Testis (tissue), 2 donors: Measurements from ENCODE around the gene NRXN3.

ENCODE experiments used
- POLR2A ChIP-seq: fragments of 450-650 bp; IDR thresholded peaks from one replicate; pipeline ENCODE4 v1.6.1; 2017; ENCODE audit warnings: antibody characterized with exemption, mild to moderate bottlenecking, moderate library complexity
- TF ChIP-seq, protein P1 (sequence below), 3 experiments: fragments of 450-650 bp in 2 of 3; fragments of 200-600 bp in 1 of 3; sonication (generic) in 1 of 3; IDR thresholded peaks; one replicate each; pipeline ENCODE4 v1.5.1; 2016 to 2019; ENCODE audit warnings: antibody characterized with exemption in 3 of 3, mild to moderate bottlenecking in 2 of 3, moderate library complexity in 1 of 3

DNA sequence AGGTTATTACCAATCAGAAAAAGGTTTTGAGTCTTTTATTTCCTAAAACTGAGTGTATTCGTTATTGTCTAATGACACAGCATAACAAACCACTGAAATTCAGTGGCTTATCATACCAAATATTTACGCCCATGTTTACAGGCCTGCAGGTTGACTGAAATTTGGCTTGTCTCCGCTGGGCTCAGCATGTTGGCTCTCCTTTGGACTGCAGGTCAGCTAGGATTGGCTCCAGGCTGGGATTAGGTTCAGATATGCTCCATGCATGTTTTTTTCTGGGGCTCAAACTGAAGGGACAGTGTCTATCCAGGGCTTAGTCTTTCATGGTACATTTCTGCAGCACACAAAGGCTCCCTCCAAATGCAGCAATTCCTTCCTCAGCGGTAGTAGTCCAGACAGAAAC lies 1471.2 kb downstream of the NRXN3 start:
- TF ChIP-seq, protein P1, sequence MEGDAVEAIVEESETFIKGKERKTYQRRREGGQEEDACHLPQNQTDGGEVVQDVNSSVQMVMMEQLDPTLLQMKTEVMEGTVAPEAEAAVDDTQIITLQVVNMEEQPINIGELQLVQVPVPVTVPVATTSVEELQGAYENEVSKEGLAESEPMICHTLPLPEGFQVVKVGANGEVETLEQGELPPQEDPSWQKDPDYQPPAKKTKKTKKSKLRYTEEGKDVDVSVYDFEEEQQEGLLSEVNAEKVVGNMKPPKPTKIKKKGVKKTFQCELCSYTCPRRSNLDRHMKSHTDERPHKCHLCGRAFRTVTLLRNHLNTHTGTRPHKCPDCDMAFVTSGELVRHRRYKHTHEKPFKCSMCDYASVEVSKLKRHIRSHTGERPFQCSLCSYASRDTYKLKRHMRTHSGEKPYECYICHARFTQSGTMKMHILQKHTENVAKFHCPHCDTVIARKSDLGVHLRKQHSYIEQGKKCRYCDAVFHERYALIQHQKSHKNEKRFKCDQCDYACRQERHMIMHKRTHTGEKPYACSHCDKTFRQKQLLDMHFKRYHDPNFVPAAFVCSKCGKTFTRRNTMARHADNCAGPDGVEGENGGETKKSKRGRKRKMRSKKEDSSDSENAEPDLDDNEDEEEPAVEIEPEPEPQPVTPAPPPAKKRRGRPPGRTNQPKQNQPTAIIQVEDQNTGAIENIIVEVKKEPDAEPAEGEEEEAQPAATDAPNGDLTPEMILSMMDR (IDR thresholded peaks at IDR 0.05) = no peak
- no peak for TF ChIP-seq POLR2A
